ENCODE data around the gene B3GLCT. TPM values are rescaled to one million over a fixed set of nuclear protein-coding genes. Genes with fewer than 3 reads are reported as not detected.

B3GLCT gene
- total RNA-seq, 4 donors from 2014 or later, result 10.8 to 14.0 (median 11.8) TPM

- intact Hi-C loops (cut with DNase I), result no loop called here
- Histone ChIP-seq H3K27ac (peak overlapping the region in 1 of 3 donors; percentile 19), H3K4me1 (peaks cover 0 to 12% of the 10 kb centered on the region in 2 donors), H3K9me3 (no peaks in the 10 kb centered on the region), H3K27me3 (no peaks in the 10 kb centered on the region), H3K4me3 (replicated peaks in 1 of 3) (no peak overlapping the region), H3K36me3 (no peaks in the 10 kb centered on the region)
- WGBS, 2 donors, result 88 to 100% methylated on average over 1 of the region's 1 CpG
- TF ChIP-seq POLR2A (IDR thresholded peaks at IDR 0.05) (no peak), CTCF (IDR thresholded peaks at IDR 0.05) (no peak)
- DNase-seq, result peak; percentile 13 to 48
These were observed 63.6 kb downstream of the B3GLCT start for GRCh38 chr13:31263346-31263745.

GRCh38 chr13:31264151-31264550, 64.4 kb downstream of the B3GLCT start:
- H3K36me3 ChIP-seq, result no peaks in the 10 kb centered on the region
- 99% methylated on average over 4 of the region's 4 CpGs for WGBS, 2 donors

GRCh38 chr13:31267126-31267784, 67.5 kb downstream of the B3GLCT start:
- peak overlapping the region in 1 of 3 donors; percentile 32 for H3K27ac ChIP-seq
- 78 to 91% methylated on average over 2 of the region's 2 CpGs for WGBS, 2 donors
- intact Hi-C loops (cut with DNase I), result no loop called here
- no peaks in the 10 kb centered on the region for H3K27me3 ChIP-seq
- H3K36me3 ChIP-seq, result peaks cover 0 to 2% of the 10 kb centered on the region in 2 donors
- H3K9me3 ChIP-seq, result no peaks in the 10 kb centered on the region
- no peak for TF ChIP-seq POLR2A (IDR thresholded peaks at IDR 0.05)
- TF ChIP-seq CTCF (IDR thresholded peaks at IDR 0.05), result no peak
- H3K4me1 ChIP-seq, result peaks cover 0 to 17% of the 10 kb centered on the region in 2 donors
- DNase-seq, result no peak
- H3K4me3 ChIP-seq (replicated peaks in 1 of 3), result no peak overlapping the region

More at GRCh38 chr13:31264151-31264550, 64.4 kb downstream of the B3GLCT start:
- H3K27me3 ChIP-seq, result no peaks in the 10 kb centered on the region
- no peak overlapping the region for H3K4me3 ChIP-seq (replicated peaks in 1 of 3)
- H3K27ac ChIP-seq, result no peak overlapping the region
- no peaks in the 10 kb centered on the region for H3K9me3 ChIP-seq
- no peak for DNase-seq
- intact Hi-C loops (cut with DNase I), result no loop called here
- TF ChIP-seq CTCF (IDR thresholded peaks at IDR 0.05) (no peak), POLR2A (IDR thresholded peaks at IDR 0.05) (no peak)
- H3K4me1 ChIP-seq, result peaks cover 0 to 17% of the 10 kb centered on the region in 2 donors

- no peaks in the 10 kb centered on the region for H3K9me3 ChIP-seq
- intact Hi-C loops (cut with DNase I), result no loop called here
- H3K36me3 ChIP-seq, result peaks cover 0 to 2% of the 10 kb centered on the region in 2 donors
- H3K4me3 ChIP-seq (replicated peaks in 1 of 3), result no peak overlapping the region
- no peaks in the 10 kb centered on the region for H3K4me1 ChIP-seq
- DNase-seq, result no peak
- 89 to 93% methylated on average over 4 of the region's 4 CpGs for WGBS, 2 donors
- no peak overlapping the region for H3K27ac ChIP-seq
- no peaks in the 10 kb centered on the region for H3K27me3 ChIP-seq
- no peak for TF ChIP-seq CTCF (IDR thresholded peaks at IDR 0.05)
- no peak for TF ChIP-seq POLR2A (IDR thresholded peaks at IDR 0.05)
These were observed 74.6 kb downstream of the B3GLCT start for GRCh38 chr13:31274390-31274789.

GRCh38 chr13:31276421-31276820, 76.6 kb downstream of the B3GLCT start:
- Histone ChIP-seq H3K4me3 (replicated peaks in 1 of 3) (no peak overlapping the region), H3K4me1 (no peaks in the 10 kb centered on the region), H3K9me3 (no peaks in the 10 kb centered on the region), H3K27ac (no peak overlapping the region), H3K27me3 (no peaks in the 10 kb centered on the region), H3K36me3 (no peaks in the 10 kb centered on the region)
- DNase-seq, result no peak
- no peak for TF ChIP-seq CTCF (IDR thresholded peaks at IDR 0.05)
- TF ChIP-seq POLR2A (IDR thresholded peaks at IDR 0.05), result no peak
- intact Hi-C loops (cut with DNase I), result no loop called here
- WGBS, 2 donors, result 90 to 94% methylated on average over 5 of the region's 5 CpGs
